ENCODE data around the gene C15orf61.

DNA sequence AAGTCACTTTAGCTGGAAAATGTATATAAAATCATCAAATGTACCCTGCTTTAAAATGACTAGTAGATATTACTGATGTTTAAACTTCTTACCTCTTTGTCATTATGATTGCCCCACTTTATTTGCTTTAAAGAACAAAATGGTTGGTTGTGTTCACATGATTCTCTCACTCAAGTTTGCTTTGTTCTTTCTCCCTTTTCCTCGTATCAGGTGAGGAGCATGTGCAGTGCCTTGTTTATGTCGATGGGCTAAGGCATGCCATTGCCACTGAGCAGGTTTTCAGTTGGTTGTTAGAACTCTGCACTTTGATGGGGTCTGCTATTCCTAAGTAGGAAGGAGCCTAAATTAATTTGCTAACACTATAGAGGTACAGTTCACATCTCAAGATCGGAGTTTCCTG lies 26.9 kb downstream of the C15orf61 start:
- TF ChIP-seq, protein P1, sequence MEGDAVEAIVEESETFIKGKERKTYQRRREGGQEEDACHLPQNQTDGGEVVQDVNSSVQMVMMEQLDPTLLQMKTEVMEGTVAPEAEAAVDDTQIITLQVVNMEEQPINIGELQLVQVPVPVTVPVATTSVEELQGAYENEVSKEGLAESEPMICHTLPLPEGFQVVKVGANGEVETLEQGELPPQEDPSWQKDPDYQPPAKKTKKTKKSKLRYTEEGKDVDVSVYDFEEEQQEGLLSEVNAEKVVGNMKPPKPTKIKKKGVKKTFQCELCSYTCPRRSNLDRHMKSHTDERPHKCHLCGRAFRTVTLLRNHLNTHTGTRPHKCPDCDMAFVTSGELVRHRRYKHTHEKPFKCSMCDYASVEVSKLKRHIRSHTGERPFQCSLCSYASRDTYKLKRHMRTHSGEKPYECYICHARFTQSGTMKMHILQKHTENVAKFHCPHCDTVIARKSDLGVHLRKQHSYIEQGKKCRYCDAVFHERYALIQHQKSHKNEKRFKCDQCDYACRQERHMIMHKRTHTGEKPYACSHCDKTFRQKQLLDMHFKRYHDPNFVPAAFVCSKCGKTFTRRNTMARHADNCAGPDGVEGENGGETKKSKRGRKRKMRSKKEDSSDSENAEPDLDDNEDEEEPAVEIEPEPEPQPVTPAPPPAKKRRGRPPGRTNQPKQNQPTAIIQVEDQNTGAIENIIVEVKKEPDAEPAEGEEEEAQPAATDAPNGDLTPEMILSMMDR (IDR thresholded peaks at IDR 0.05): no peak
- TF ChIP-seq TFCP2L1 (CRISPR knock-in tag; IDR thresholded peaks at IDR 0.05) (no peak), RNF2 (IDR thresholded peaks at IDR 0.05; ENCODE audit: borderline replicate concordance, low read depth) (no peak), RAD21 (conservative IDR thresholded peaks at IDR 0.05 in 1 of 2, IDR thresholded peaks at IDR 0.05 in 1 of 2) (no peak), MAZ (IDR thresholded peaks at IDR 0.05; ENCODE audit: borderline replicate concordance, low read depth, low read length) (no peak), NR3C1 (IDR thresholded peaks at IDR 0.05) (no peak), CHD2 (IDR thresholded peaks at IDR 0.05; ENCODE audit: low read length, partially characterized antibody) (no peak), EP300 (IDR thresholded peaks at IDR 0.05) (no peak), ZNF302 (CRISPR knock-in tag; IDR thresholded peaks at IDR 0.05) (no peak), POLR2A (IDR thresholded peaks at IDR 0.05; ENCODE audit: low read length) (no peak), RFX5 (IDR thresholded peaks at IDR 0.05) (no peak)
